Keratinocyte (primary cell): ENCODE measurements around the gene MALRD1. TPM values are rescaled to one million over a fixed set of nuclear protein-coding genes. Genes with fewer than 3 reads are reported as not detected.

Experiments used
- DNase-seq: peaks from one replicate; pipeline ENCODE4 v3.0.0-alpha.2; 2011; ENCODE audit warnings: low read depth, missing footprints, low spot score
- FAIRE-seq: peaks from 2 replicates; lab custom pipeline; 2011; peaks lifted over from hg19 to GRCh38; lab: Jason Lieb, UNC
- H2AFZ ChIP-seq: 2 replicates; pipeline ENCODE4 v1.6.0; 2012; ENCODE audit warnings: low read length, control low read depth, inconsistent platforms; ENCODE audit not compliant: control insufficient read depth
- H3K27ac ChIP-seq: 2 replicates; pipeline ENCODE4 v1.5.1; 2011; ENCODE audit warnings: low read length; ENCODE audit not compliant: control insufficient read depth, insufficient read depth
- H3K27me3 ChIP-seq: 3 replicates; pipeline ENCODE4 v1.6.0; 2011; ENCODE audit warnings: low read length; ENCODE audit not compliant: control insufficient read depth, insufficient read depth; ENCODE audit errors: extremely low read depth
- H3K36me3 ChIP-seq, 2 experiments: 2 replicates in 1 of 2; 3 replicates in 1 of 2; pipeline ENCODE4 v1.5.1; 2011; ENCODE audit warnings: low read length in 2 of 2, mild to moderate bottlenecking in 1 of 2; ENCODE audit not compliant: control insufficient read depth in 2 of 2, insufficient read depth in 2 of 2; ENCODE audit errors: extremely low read depth in 1 of 2
- H3K4me1 ChIP-seq: 3 replicates; pipeline ENCODE4 v1.5.1; 2011; ENCODE audit warnings: low read length; ENCODE audit not compliant: control insufficient read depth, insufficient read depth; ENCODE audit errors: extremely low read depth
- H3K4me2 ChIP-seq: 3 replicates; pipeline ENCODE4 v1.6.0; 2011; ENCODE audit warnings: low read depth, low read length; ENCODE audit not compliant: control insufficient read depth, insufficient read depth; ENCODE audit errors: extremely low read depth
- H3K4me3 ChIP-seq, 3 experiments: fragments of 200-600 bp in 1 of 3; sonication (generic) in 1 of 3; 2 replicates in 2 of 3; 3 replicates in 1 of 3; pipeline ENCODE4 v1.5.1; 2011 to 2016; ENCODE audit warnings: low read length in 3 of 3, mild to moderate bottlenecking in 3 of 3, control low read depth in 2 of 3, inconsistent platforms in 1 of 3, low read depth in 1 of 3, mixed read lengths in 1 of 3, mixed run types in 1 of 3, moderate library complexity in 1 of 3; ENCODE audit not compliant: control insufficient read depth in 2 of 3, insufficient read depth in 2 of 3; ENCODE audit errors: extremely low read depth in 1 of 3
- H3K79me2 ChIP-seq: 2 replicates; pipeline ENCODE4 v1.6.0; 2012; ENCODE audit warnings: low read length; ENCODE audit not compliant: control insufficient read depth, insufficient read depth
- H3K9ac ChIP-seq: 3 replicates; pipeline ENCODE4 v1.6.0; 2011; ENCODE audit warnings: low read length; ENCODE audit not compliant: control insufficient read depth, insufficient read depth; ENCODE audit errors: extremely low read depth
- H3K9me1 ChIP-seq: 3 replicates; pipeline ENCODE4 v1.6.0; 2011; ENCODE audit warnings: low read length; ENCODE audit not compliant: control insufficient read depth, insufficient read depth; ENCODE audit errors: extremely low read depth
- H3K9me3 ChIP-seq: 2 replicates; pipeline ENCODE4 v1.5.1; 2012; ENCODE audit warnings: low read depth, low read length; ENCODE audit not compliant: control insufficient read depth
- H4K20me1 ChIP-seq: 3 replicates; pipeline ENCODE4 v1.6.0; 2011; ENCODE audit warnings: low read length; ENCODE audit not compliant: control insufficient read depth, insufficient read depth; ENCODE audit errors: extremely low read depth
- EZH2 ChIP-seq: IDR thresholded peaks from one replicate; pipeline ENCODE4 v1.6.1; 2012; ENCODE audit warnings: inconsistent platforms, mild to moderate bottlenecking, low read length, moderate library complexity
- dilution Hi-C: fragments of 300-500 bp; cut with MboI; formaldehyde crosslinking; loops from one replicate; pipeline ENCODE4 v1.7.0; 2020; ENCODE audit warnings: low sequenced_read_pairs; ENCODE audit not compliant: extremely low pct_ligation_motif_present
- polyA plus RNA-seq, 5 experiments: library from polyadenylated mRNA; depleted of rRNA in 3 of 5; stranded (reverse) in 3 of 5; stranded (forward) in 1 of 5; unstranded in 1 of 5; fragments of >200 nt; gene quantifications; 1 replicate in 1 of 5; 2 replicates in 3 of 5; 3 replicates in 1 of 5; pipeline versions ENCODE4 v1.2.1 to v1.2.3, GENCODE V29; 2011 to 2012; ENCODE audit warnings: missing spikeins in 2 of 5, low read depth in 1 of 5, low replicate concordance in 1 of 5
- TF ChIP-seq, protein P1 (sequence below), 3 experiments: IDR thresholded peaks in 1 of 3; conservative IDR thresholded peaks in 1 of 3; optimal IDR thresholded peaks in 1 of 3; 2 replicates in 2 of 3; 3 replicates in 1 of 3; pipeline versions ENCODE3 to v1.5.1; 2011; ENCODE audit warnings: low read length in 3 of 3, mild to moderate bottlenecking in 3 of 3, moderate library complexity in 2 of 3, control low read depth in 1 of 3, inconsistent platforms in 1 of 3; ENCODE audit not compliant: insufficient read depth in 2 of 3; ENCODE audit errors: extremely low read depth in 1 of 3

The MALRD1 gene
- polyA plus RNA-seq, 1 donor (not counting 4 experiments of a cell fraction or from before 2014, with no cell fraction given) = not detected

DNA sequence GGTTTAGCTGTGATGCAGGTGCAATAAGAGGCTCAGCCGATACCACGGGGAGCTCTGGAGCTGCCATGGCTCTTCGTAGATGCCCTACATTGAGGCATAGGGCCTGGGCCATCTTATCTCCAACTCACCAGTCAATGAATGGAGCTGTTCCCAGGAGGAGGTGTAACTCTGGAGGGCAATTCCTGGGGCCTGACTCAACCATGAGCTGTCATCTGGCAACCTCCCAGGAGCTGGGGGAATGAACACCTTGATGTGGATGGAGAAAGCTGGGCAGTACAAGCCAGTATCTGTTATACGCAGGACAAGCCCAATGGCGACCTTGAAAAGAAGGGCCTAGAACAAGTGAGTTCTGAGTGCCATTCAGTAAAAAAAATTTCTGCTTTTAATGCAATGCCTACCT is 543.7 kb downstream of the MALRD1 start:
- TF ChIP-seq, protein P1, sequence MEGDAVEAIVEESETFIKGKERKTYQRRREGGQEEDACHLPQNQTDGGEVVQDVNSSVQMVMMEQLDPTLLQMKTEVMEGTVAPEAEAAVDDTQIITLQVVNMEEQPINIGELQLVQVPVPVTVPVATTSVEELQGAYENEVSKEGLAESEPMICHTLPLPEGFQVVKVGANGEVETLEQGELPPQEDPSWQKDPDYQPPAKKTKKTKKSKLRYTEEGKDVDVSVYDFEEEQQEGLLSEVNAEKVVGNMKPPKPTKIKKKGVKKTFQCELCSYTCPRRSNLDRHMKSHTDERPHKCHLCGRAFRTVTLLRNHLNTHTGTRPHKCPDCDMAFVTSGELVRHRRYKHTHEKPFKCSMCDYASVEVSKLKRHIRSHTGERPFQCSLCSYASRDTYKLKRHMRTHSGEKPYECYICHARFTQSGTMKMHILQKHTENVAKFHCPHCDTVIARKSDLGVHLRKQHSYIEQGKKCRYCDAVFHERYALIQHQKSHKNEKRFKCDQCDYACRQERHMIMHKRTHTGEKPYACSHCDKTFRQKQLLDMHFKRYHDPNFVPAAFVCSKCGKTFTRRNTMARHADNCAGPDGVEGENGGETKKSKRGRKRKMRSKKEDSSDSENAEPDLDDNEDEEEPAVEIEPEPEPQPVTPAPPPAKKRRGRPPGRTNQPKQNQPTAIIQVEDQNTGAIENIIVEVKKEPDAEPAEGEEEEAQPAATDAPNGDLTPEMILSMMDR (optimal IDR thresholded peaks at IDR 0.05 in 1 of 3, IDR thresholded peaks at IDR 0.05 in 1 of 3, conservative IDR thresholded peaks at IDR 0.05 in 1 of 3; ENCODE audit: extremely low read depth in 1 of 3, insufficient read depth in 2 of 3, low read length in 3 of 3) = no peak
- no peak for TF ChIP-seq EZH2
- Histone ChIP-seq H4K20me1 (no peaks in the 10 kb centered on the region), H3K4me1 (peaks cover 4% of the 10 kb centered on the region), H3K9ac (no peak overlapping the region), H3K79me2 (no peaks in the 10 kb centered on the region), H3K27me3 (no peaks in the 10 kb centered on the region), H3K27ac (no peak overlapping the region), H3K4me2 (no peak overlapping the region), H3K9me3 (no peaks in the 10 kb centered on the region), H3K4me3 (no peak overlapping the region), H2AFZ (no peak overlapping the region), H3K36me3 (no peaks in the 10 kb centered on the region), H3K9me1 (no peaks in the 10 kb centered on the region)
- DNase-seq (peak; percentile 66), FAIRE-seq (peak; percentile 94)
- dilution Hi-C loops = no loop called here

DNA sequence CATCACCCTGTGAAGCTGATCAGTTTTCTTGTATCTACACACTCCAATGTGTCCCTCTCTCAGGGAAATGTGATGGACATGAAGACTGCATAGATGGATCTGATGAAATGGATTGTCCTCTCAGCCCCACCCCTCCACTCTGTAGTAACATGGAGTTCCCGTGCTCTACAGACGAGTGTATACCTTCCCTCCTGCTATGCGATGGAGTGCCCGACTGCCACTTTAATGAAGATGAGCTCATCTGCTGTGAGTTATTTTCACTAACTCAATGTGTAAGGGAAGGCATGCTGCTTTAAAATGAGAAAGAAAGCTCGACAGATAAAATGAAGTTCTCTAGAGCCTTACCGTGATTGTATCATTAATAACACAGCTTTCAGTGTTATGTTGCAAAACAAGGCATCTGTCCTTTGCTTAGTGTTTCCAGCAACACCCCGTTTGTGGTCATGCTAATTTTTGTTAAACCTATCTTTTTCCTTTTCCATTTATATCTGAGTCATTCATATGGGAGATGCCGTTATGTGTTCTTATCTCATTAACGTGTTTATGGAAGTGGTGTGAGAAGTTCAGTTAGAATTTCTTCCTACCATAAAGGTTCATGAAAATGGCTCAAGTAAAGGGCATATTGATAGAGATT is 546.7 kb downstream of the MALRD1 start:
- H4K20me1 ChIP-seq = no peaks in the 10 kb centered on the region
- no peak overlapping the region for H3K9ac ChIP-seq
- H3K9me1 ChIP-seq = no peaks in the 10 kb centered on the region
- no peak overlapping the region for H3K4me3 ChIP-seq
- FAIRE-seq = no peak
- no peak overlapping the region for H3K4me2 ChIP-seq
- H3K79me2 ChIP-seq = no peaks in the 10 kb centered on the region
- H3K4me1 ChIP-seq = peaks cover 4% of the 10 kb centered on the region
- TF ChIP-seq, protein P1 (optimal IDR thresholded peaks at IDR 0.05 in 1 of 3, IDR thresholded peaks at IDR 0.05 in 1 of 3, conservative IDR thresholded peaks at IDR 0.05 in 1 of 3; ENCODE audit: extremely low read depth in 1 of 3, insufficient read depth in 2 of 3, low read length in 3 of 3) = no peak
- TF ChIP-seq EZH2 = no peak
- no peak overlapping the region for H2AFZ ChIP-seq
- H3K9me3 ChIP-seq = no peaks in the 10 kb centered on the region
- DNase-seq = no peak
- dilution Hi-C loops = no loop called here
- H3K36me3 ChIP-seq = no peaks in the 10 kb centered on the region
- no peak overlapping the region for H3K27ac ChIP-seq
- H3K27me3 ChIP-seq = no peaks in the 10 kb centered on the region
